Germinal center (tissue), 1 donor: ENCODE results near the gene ACAD11.
"Not testable (repeated sequence)": the region's sequence is repeated elsewhere in the genome, so short reads cannot be mapped to it uniquely, and the experiment has no call there.

Experiments used
- DNase-seq: peaks from one replicate; pipeline ENCODE4 v3.0.0; 2012; ENCODE audit warnings: mixed read lengths, low spot score

ACAD11 gene

GRCh38 chr3:132605374-132605792, 54.2 kb downstream of the ACAD11 start:
- DNase-seq = no peak

- not testable (repeated sequence) for DNase-seq
These were observed 59.0 kb downstream of the ACAD11 start for GRCh38 chr3:132600614-132601013.

DNA sequence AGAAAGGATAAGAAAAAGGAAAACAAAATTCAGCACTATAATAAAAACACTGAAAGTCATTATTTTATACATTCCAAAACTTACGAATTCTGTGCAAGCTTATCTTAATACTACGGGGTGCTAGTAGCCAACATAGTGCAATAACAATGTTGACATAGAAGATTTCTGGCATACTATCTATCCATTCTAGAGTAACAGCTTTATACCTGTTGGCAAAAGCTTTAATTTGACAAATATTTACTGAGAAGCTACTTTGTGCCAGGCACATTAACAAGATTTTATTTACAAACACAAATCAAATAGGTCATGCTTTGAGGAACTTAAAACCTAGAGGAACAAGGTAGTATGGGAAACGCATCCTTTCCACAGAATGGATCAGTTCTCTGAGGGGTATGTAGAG, 61.4 kb downstream of the ACAD11 start:
- no peak for DNase-seq

DNA sequence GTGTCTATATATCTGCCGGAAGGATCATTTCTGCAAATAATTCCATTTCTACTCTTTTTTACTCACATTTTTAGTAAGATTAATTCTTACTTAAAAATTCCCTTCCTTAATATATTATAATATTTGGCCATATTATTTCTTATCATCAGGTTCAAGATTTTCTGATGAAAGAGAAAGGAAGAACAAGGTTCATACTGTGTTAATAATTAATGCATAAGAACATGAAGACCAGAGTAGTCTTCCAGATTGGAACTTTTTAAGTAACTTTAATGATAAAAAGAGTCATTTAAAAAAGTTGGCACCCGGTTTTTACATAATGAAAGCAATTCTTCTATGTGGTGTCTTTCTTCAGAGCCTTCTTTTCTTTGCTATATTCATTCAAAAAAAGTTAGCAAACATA, 61.9 kb downstream of the ACAD11 start:
- no peak for DNase-seq

DNA sequence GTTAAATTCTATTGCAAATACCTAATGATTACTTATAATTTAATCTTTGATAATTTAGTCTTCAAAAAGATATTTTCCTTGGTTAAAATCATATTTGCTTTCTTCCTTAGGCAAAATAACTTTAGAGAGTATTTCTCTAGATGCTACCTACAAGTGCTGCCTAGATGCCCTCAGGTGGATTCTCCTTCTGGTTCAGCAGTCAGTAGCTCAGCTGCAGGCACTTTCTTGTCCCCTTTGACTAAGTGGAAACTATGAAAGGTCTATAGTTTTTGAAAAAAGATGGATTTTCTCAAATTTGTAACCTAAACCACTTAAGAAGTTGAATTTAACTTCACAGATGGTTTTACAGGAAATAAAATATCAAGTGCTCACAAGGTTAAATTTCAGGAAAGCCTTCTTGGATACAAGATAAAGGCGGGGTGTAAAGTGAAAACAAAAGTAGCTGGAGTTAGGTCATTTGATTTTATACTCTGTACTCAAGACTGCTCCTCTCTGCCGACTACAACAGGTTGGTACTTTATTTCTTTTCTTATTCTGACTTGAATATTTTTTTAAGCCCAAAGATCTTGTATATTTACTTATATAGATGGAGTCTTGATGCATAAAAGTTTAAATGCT, 62.7 kb downstream of the ACAD11 start, which contains the start of gene ACKR4:
TSS of gene ACKR4 (plus strand) at position 455 of the 618 bp plus-strand sequence. CDS start 3,128 bp downstream, outside the sequence.
- no peak for DNase-seq

- no peak for DNase-seq
These were observed 63.3 kb downstream of the ACAD11 start for GRCh38 chr3:132596326-132596725.

DNA sequence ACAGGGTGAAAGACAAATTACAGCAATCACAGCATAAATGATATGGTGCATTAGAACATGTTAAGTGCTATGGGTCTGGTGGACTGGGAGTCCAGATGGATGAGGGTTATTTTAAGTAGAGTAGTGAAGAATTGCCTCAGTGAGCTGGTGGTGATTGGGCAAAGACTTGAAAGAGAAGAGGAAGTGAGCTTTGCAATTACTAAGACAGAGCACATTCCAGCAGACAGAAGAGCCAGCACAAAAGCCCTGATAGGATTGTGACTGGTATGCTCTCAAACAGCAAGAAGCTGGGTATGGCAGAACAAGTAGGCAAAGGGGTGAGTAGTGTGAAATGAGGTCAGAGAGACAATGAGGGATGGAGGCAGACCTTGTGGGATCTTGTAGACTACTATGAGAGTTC, 64.6 kb downstream of the ACAD11 start:
- peak; percentile 15 for DNase-seq

GRCh38 chr3:132594498-132594897, 65.1 kb downstream of the ACAD11 start:
- no peak for DNase-seq

DNA sequence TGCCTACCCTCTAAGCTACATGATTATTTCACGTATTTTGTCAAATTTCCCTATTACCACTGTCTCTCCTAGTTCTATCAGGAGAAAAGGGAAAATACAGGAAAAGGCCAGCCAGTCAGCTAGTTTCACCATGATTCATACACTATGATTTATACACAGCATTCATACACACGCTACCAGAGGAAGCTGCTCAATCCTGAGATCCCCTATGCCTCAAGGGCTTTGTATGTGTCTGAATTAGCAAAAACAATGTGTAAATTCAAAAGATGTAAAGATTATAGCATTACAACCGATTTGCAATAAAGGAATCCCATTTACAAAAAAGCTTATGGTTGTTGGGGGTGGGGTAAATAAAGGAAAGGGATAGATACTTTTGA, 65.7 kb downstream of the ACAD11 start:
- DNase-seq = no peak

- DNase-seq = no peak
These were observed 66.2 kb downstream of the ACAD11 start for GRCh38 chr3:132593241-132593946.

- DNase-seq = no peak
These were observed 67.4 kb downstream of the ACAD11 start for GRCh38 chr3:132592216-132592615.

DNA sequence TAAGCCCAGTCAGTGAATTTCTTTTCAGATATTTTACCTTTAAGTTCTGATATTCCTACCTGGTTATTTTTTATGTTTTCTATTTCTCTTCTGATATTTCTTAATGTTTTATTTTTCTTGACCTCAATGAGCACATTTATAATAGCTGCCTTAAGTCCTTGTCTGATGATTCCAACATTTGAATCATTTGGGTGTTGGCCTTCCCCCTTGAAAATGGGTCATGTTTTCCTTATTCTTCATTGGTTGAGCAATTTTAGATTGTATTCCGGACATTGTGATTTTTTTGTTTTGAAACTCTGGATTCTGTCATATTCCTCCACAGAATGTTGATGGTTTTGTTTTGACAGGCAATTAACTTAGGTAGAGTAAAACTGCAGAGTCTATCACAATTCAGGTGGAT, 72.2 kb downstream of the ACAD11 start:
- no peak for DNase-seq

GRCh38 chr3:132573797-132574211, 85.8 kb downstream of the ACAD11 start:
- DNase-seq = no peak

- no peak for DNase-seq
These were observed 89.6 kb downstream of the ACAD11 start for GRCh38 chr3:132570016-132570415.

DNA sequence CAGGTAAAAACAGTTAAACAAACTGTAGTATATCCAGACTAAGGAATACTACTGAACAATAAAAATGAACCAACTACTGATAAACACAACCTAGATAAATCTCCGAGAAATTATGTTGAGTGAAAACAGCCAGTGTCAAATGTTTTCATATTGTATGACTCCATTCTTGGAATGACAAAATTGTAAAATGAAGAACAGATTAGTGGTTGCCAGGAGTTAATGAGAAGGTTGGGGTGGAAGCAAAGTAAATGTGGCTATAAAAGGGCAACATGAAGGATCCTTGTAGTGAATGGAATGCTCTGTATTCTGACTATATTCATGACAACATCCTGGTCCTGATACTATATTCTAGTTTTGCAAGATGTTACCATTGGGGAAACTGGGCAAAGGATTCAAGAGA, 90.0 kb downstream of the ACAD11 start:
- DNase-seq = no peak

DNA sequence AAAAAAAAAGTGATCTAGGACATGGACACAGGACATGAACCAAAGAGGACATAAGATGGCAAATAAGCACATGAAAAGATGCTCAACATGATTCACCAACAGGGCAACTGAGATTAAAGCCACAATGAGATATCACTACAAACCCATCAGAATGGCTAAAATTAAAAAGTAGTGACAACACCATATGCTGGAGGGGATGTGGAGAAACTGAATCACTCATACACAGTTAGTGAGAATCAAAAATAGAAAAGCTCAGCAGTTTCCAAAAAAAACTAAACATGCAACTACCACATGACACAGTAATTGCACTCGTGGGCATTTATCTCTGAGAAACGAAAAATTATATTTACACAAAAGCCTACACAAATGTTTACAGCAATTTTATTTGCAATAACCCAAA, 90.5 kb downstream of the ACAD11 start:
- no peak for DNase-seq

DNA sequence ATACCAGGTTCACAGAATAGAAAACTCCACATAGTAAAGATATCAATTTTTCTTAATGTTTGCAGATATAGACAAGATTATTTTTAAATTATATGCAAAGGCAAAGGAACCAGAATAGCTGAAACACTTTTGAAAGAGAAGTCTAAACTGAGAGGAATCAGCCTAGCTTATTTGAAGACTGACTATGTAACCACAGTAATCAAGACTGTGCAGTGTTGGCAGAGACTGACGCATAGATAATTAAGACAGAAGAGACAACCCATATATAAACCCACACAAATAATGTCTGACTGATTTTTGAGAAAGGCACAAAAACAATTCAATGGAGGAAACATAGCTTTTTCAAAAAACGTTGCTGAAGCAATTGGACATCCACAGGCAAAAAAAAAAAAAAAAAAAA, 91.2 kb downstream of the ACAD11 start:
- DNase-seq = no peak

DNA sequence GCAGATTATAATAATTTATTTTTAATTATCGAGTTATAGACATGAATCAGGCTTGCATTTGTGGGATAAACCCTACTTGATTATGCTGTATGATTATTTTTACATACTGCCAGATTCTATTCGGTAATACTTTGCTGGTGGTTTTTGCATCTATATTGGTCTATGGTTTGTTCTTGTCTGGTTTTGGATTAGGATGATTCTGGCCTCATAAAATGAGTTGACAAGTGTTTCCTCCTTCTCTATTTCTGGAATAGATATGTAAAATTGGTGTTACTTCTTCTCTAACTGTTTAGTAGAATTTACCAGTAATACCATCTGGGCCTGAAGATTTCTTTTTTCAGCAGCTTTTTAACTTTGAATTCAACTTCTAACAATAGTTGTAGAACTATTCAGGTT, 95.5 kb downstream of the ACAD11 start:
- no peak for DNase-seq

GRCh38 chr3:132563420-132564069, 96.1 kb downstream of the ACAD11 start:
- DNase-seq = no peak

- DNase-seq = no peak
These were observed 98.6 kb downstream of the ACAD11 start for GRCh38 chr3:132561003-132561402.

GRCh38 chr3:132556508-132557159, 103.0 kb downstream of the ACAD11 start:
- DNase-seq = no peak

DNA sequence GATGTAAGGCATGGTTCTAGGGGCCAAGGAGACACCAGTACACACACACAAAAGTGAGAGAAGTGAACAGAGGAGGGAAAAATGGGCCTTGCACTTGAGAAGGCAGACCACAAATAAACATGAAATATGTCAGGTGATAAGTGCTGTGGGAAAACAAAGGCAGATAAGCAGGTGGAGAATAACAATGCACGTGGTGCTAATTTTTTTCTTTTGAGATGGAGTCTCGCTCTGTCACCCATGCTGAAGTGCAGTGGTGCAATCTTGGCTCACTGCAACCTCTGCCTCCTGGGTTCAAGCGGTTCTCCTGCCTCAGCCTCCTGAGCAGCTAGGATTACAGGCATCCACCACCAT, 103.6 kb downstream of the ACAD11 start:
- DNase-seq = not testable (repeated sequence)
